H9 (cell line): Measurements from ENCODE around the gene ENPP6. TPM values are rescaled to one million over a fixed set of nuclear protein-coding genes. Genes with fewer than 3 reads are reported as not detected.

ENCODE experiments used
- DNase-seq: peaks from one replicate; pipeline ENCODE4 v3.0.0-alpha.2; 2017
- H2AFZ ChIP-seq: one replicate; pipeline ENCODE4 v1.6.1; 2013; ENCODE audit warnings: mild to moderate bottlenecking, low read length, control low read depth, moderate library complexity
- H2AK5ac ChIP-seq: 2 replicates; pipeline ENCODE4 v1.6.1; 2013; ENCODE audit warnings: low read length, control low read depth, mixed read lengths; ENCODE audit not compliant: insufficient read length
- H2BK120ac ChIP-seq: one replicate; pipeline ENCODE4 v1.6.1; 2013; ENCODE audit warnings: low read depth, mild to moderate bottlenecking, low read length, control low read depth, inconsistent platforms; ENCODE audit not compliant: poor library complexity, severe bottlenecking
- H2BK12ac ChIP-seq: 2 replicates; pipeline ENCODE4 v1.6.1; 2013; ENCODE audit warnings: low read length, control low read depth, mixed read lengths, low read depth; ENCODE audit not compliant: insufficient read length
- H2BK15ac ChIP-seq: 2 replicates; pipeline ENCODE4 v1.6.1; 2013; ENCODE audit warnings: low read depth, low read length, control low read depth
- H2BK20ac ChIP-seq: one replicate; pipeline ENCODE4 v1.6.1; 2013; ENCODE audit warnings: low read depth, mild to moderate bottlenecking, low read length, control low read depth, inconsistent platforms; ENCODE audit not compliant: poor library complexity, severe bottlenecking
- H2BK5ac ChIP-seq: 2 replicates; pipeline ENCODE4 v1.6.1; 2013; ENCODE audit warnings: low read length, control low read depth, mixed read lengths; ENCODE audit not compliant: insufficient read length
- H3K14ac ChIP-seq: 2 replicates; pipeline ENCODE4 v1.6.1; 2013; ENCODE audit warnings: low read length, control low read depth; ENCODE audit not compliant: insufficient read depth
- H3K18ac ChIP-seq: 2 replicates; pipeline ENCODE4 v1.6.1; 2013; ENCODE audit warnings: low read depth, mild to moderate bottlenecking, mixed read lengths, low read length, control low read depth; ENCODE audit not compliant: insufficient read length
- H3K23ac ChIP-seq: 2 replicates; pipeline ENCODE4 v1.6.1; 2013; ENCODE audit warnings: low read length, control low read depth, mixed read lengths, low read depth; ENCODE audit not compliant: insufficient read length
- H3K23me2 ChIP-seq: 2 replicates; pipeline ENCODE4 v1.6.1; 2013; ENCODE audit warnings: low read depth, mild to moderate bottlenecking, mixed read lengths, low read length, control low read depth; ENCODE audit not compliant: insufficient read length, poor library complexity, severe bottlenecking
- H3K27ac ChIP-seq: 2 replicates; pipeline ENCODE4 v1.5.1; 2013; ENCODE audit warnings: low read length, control low read depth, mixed read lengths, low read depth; ENCODE audit not compliant: insufficient read length
- H3K27me3 ChIP-seq: 2 replicates; pipeline ENCODE4 v1.6.1; 2013; ENCODE audit warnings: low read length, control low read depth, inconsistent platforms; ENCODE audit not compliant: insufficient read depth
- H3K4ac ChIP-seq: 2 replicates; pipeline ENCODE4 v1.6.1; 2013; ENCODE audit warnings: low read depth, mild to moderate bottlenecking, control low read depth, inconsistent platforms, low read length, moderate library complexity
- H3K4me1 ChIP-seq: 2 replicates; pipeline ENCODE4 v1.6.1; 2013; ENCODE audit warnings: low read length, control low read depth, inconsistent platforms; ENCODE audit not compliant: insufficient read depth
- H3K4me2 ChIP-seq: 2 replicates; pipeline ENCODE4 v1.6.1; 2013; ENCODE audit warnings: low read length, control low read depth, mixed read lengths; ENCODE audit not compliant: insufficient read length, insufficient read depth
- H3K56ac ChIP-seq: 2 replicates; pipeline ENCODE4 v1.6.1; 2013; ENCODE audit warnings: low read depth, mild to moderate bottlenecking, mixed read lengths, low read length, control low read depth; ENCODE audit not compliant: insufficient read length
- H3K79me1 ChIP-seq: 2 replicates; pipeline ENCODE4 v1.6.1; 2013; ENCODE audit warnings: low read depth, mild to moderate bottlenecking, moderate library complexity, low read length, control low read depth, inconsistent platforms; ENCODE audit not compliant: insufficient read depth, poor library complexity, severe bottlenecking
- H3K79me2 ChIP-seq: 2 replicates; pipeline ENCODE4 v1.6.1; 2013; ENCODE audit warnings: low read length, control low read depth, inconsistent platforms; ENCODE audit not compliant: insufficient read depth
- H3K9ac ChIP-seq: 2 replicates; pipeline ENCODE4 v1.6.1; 2013; ENCODE audit warnings: low read length, control low read depth, mixed read lengths; ENCODE audit not compliant: insufficient read length; ENCODE audit errors: extremely low read depth
- H3K9me3 ChIP-seq: one replicate; pipeline ENCODE4 v1.6.1; 2013; ENCODE audit warnings: low read depth, low read length, inconsistent platforms; ENCODE audit not compliant: control insufficient read depth
- H3T11ph ChIP-seq: one replicate; pipeline ENCODE4 v1.6.1; 2013; ENCODE audit warnings: mild to moderate bottlenecking, low read length, control low read depth, inconsistent platforms
- H4K20me1 ChIP-seq: one replicate; pipeline ENCODE4 v1.6.1; 2013; ENCODE audit not compliant: control insufficient read depth, insufficient read length, insufficient read depth
- H4K5ac ChIP-seq: 2 replicates; pipeline ENCODE4 v1.6.1; 2013; ENCODE audit warnings: low read depth, mild to moderate bottlenecking, mixed read lengths, low read length, control low read depth; ENCODE audit not compliant: insufficient read length
- H4K8ac ChIP-seq: replicated peaks from 2 replicates; pipeline ENCODE4 v1.6.1; 2013; ENCODE audit warnings: low read length, control low read depth, mixed read lengths, low read depth; ENCODE audit not compliant: insufficient read length
- H4K91ac ChIP-seq: 2 replicates; pipeline ENCODE4 v1.6.1; 2013; ENCODE audit warnings: low read depth, mild to moderate bottlenecking, moderate library complexity, mixed read lengths, low read length, control low read depth; ENCODE audit not compliant: insufficient read length
- H3K27ac Mint-ChIP-seq, 3 experiments: 2 replicates in 2 of 3; 3 replicates in 1 of 3; pipeline ENCODE4 v1.8.0; 2020 to 2021; ENCODE audit warnings: mixed read lengths in 3 of 3, mild to moderate bottlenecking in 1 of 3, moderate library complexity in 1 of 3
- H3K27me3 Mint-ChIP-seq: 2 replicates; pipeline ENCODE4 v1.8.0; 2021; ENCODE audit warnings: low read depth, mild to moderate bottlenecking, moderate library complexity, mixed read lengths
- H3K36me3 Mint-ChIP-seq, 3 experiments: 2 replicates in 2 of 3; 3 replicates in 1 of 3; pipeline ENCODE4 v1.8.0; 2020 to 2021; ENCODE audit warnings: low read depth in 3 of 3, mixed read lengths in 3 of 3; ENCODE audit not compliant: insufficient read depth in 1 of 3
- H3K4me1 Mint-ChIP-seq, 2 experiments: 2 replicates each; pipeline ENCODE4 v1.8.0; 2020; ENCODE audit warnings: mixed read lengths in 2 of 2
- H3K4me3 Mint-ChIP-seq, 2 experiments: 2 replicates in 1 of 2; 3 replicates in 1 of 2; pipeline ENCODE4 v1.8.0; 2020 to 2021; ENCODE audit warnings: mild to moderate bottlenecking in 2 of 2, mixed read lengths in 2 of 2, moderate library complexity in 1 of 2
- H3K9me3 Mint-ChIP-seq, 2 experiments: 2 replicates in 1 of 2; 3 replicates in 1 of 2; pipeline ENCODE4 v1.8.0; 2020; ENCODE audit warnings: mild to moderate bottlenecking in 2 of 2, mixed read lengths in 2 of 2, moderate library complexity in 1 of 2
- WGBS: extraction: QIAGEN DNeasy Blood & Tissue Kit; methylation state at CpG from one replicate; pipeline ENCODE4 v1.1.7; 2013; ENCODE audit warnings: missing lambda C conversion rate, low lambda C conversion rate, mixed read lengths; ENCODE audit not compliant: insufficient read length; ENCODE audit errors: extremely low coverage; 5-methylcytosine and 5-hydroxymethylcytosine counted together
- total RNA-seq: library from RNA; stranded (reverse); gene quantifications from 2 replicates; pipeline ENCODE4 v1.2.1, GENCODE V29; 2021
- TF ChIP-seq, protein P1 (sequence below): fragments of 200-600 bp; sonication (generic); conservative IDR thresholded peaks from 3 replicates; pipeline ENCODE4 v1.8.0; 2021; ENCODE audit warnings: antibody characterized with exemption, mild to moderate bottlenecking

ENPP6 gene
- total RNA-seq, 1 experiment from 2014 or later: not detected

DNA sequence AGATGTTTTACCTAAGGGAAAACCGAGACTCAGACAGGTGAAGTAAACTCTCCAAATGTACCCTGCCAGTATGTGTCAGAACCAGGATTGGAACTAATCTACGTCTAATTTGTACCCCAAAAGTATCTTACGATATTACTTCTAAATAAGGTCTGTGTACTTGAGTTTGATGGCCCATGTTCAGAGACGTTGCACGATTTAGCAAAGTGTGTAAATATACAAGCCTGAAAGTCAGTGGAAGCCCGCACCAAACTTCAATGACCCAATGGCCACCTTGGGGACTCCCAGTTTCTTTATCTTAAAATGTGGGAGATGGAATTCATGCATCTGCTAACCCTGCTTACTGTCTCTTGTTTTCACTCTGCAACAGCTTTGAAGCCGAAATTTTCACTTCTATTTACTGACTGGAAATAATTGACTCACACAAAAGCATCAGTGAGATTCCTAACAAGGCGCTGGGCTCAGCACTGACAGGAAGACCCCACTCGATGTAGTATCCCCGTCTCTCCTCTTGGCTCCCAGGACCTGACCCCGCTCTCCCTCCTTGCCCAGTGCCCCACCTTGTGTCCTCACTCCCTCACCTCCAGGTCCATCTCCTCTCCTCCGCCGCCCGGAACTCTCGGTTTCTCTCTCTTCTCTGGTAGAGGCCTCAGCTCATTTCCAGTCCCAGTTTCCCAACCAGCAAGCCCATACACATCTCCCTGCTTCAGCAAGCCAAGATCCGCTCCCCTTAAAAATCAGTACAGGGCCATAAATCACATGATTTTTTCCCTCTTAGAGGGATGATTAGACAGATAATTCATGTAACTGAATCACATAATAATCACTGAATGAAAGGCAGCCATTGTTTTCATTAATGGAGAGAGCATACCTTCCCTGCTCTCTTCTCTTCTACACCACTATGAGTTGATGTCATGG is 42.8 kb downstream of the ENPP6 start:
- H3K27ac Mint-ChIP-seq: no peak overlapping the region
- no peak for DNase-seq
- peaks cover 0 to 11% (median 5%) of the 10 kb centered on the region in 3 experiments; a peak in 5 of 7 replicates for H3K36me3 Mint-ChIP-seq
- no peak overlapping the region for H2BK20ac ChIP-seq
- no peak overlapping the region for H3K4me2 ChIP-seq
- no peak overlapping the region for H3K4me3 Mint-ChIP-seq
- no peak overlapping the region for H3K9ac ChIP-seq
- H2BK15ac ChIP-seq: no peak overlapping the region
- H4K20me1 ChIP-seq: no peaks in the 10 kb centered on the region
- no peaks in the 10 kb centered on the region for H3K23me2 ChIP-seq
- TF ChIP-seq, protein P1, sequence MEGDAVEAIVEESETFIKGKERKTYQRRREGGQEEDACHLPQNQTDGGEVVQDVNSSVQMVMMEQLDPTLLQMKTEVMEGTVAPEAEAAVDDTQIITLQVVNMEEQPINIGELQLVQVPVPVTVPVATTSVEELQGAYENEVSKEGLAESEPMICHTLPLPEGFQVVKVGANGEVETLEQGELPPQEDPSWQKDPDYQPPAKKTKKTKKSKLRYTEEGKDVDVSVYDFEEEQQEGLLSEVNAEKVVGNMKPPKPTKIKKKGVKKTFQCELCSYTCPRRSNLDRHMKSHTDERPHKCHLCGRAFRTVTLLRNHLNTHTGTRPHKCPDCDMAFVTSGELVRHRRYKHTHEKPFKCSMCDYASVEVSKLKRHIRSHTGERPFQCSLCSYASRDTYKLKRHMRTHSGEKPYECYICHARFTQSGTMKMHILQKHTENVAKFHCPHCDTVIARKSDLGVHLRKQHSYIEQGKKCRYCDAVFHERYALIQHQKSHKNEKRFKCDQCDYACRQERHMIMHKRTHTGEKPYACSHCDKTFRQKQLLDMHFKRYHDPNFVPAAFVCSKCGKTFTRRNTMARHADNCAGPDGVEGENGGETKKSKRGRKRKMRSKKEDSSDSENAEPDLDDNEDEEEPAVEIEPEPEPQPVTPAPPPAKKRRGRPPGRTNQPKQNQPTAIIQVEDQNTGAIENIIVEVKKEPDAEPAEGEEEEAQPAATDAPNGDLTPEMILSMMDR: no peak
- no peaks in the 10 kb centered on the region for H3K9me3 ChIP-seq
- H3K23ac ChIP-seq: no peak overlapping the region
- no peak overlapping the region for H4K91ac ChIP-seq
- H3K79me2 ChIP-seq: no peaks in the 10 kb centered on the region
- H3K14ac ChIP-seq: no peak overlapping the region
- H2AFZ ChIP-seq: no peak overlapping the region
- H3K79me1 ChIP-seq: no peaks in the 10 kb centered on the region
- H3K18ac ChIP-seq: no peak overlapping the region
- H2BK12ac ChIP-seq: no peak overlapping the region
- H4K8ac ChIP-seq: no peak overlapping the region
- H4K5ac ChIP-seq: no peak overlapping the region
- H3K27me3 Mint-ChIP-seq: peaks cover 21% of the 10 kb centered on the region
- no peak overlapping the region for H2BK5ac ChIP-seq
- peaks cover 2% of the 10 kb centered on the region; the same call in 1 of the 2 replicates for H3K4me1 ChIP-seq
- peaks cover 10 to 11% of the 10 kb centered on the region in 2 experiments for H3K9me3 Mint-ChIP-seq
- H3K4me1 Mint-ChIP-seq: peaks cover 13 to 14% of the 10 kb centered on the region in 2 experiments
- H3K56ac ChIP-seq: no peak overlapping the region
- H3K4ac ChIP-seq: no peak overlapping the region
- H3K27me3 ChIP-seq: no peaks in the 10 kb centered on the region
- no peak overlapping the region for H3K27ac ChIP-seq
- H2BK120ac ChIP-seq: no peak overlapping the region
- WGBS: no CpG with 5 or more reads among the region's 16 CpGs
- H3T11ph ChIP-seq: no peak overlapping the region
- H2AK5ac ChIP-seq: no peak overlapping the region
